GM19099 (cell line): Measurements from ENCODE around the gene CYCS.

Source experiments
- POLR2A ChIP-seq: IDR thresholded peaks from 3 replicates; pipeline ENCODE4 v1.6.1; 2011; ENCODE audit warnings: low read depth; ENCODE audit not compliant: insufficient read length; ENCODE audit errors: extremely low read depth

The CYCS gene

DNA sequence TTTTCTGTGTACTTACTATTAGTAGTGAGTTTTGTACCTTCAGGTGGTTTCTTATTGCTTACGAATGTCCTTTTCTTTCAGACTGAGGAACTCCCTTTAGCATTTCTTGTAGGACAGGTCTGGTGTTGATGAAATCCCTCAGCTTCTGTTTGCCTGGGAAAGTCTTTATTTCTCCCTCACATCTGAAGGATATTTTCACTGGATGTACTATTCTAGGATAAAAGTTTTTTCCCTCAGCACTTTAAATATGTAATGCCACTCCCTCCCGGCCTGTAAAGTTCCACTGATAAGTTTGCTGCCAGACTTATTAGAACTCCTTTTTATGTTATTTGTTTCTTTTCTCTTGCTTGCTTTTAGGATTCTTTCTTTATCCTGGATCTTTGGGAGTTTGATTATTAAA, 1.7 kb upstream of the CYCS start:
- TF ChIP-seq POLR2A = no peak

DNA sequence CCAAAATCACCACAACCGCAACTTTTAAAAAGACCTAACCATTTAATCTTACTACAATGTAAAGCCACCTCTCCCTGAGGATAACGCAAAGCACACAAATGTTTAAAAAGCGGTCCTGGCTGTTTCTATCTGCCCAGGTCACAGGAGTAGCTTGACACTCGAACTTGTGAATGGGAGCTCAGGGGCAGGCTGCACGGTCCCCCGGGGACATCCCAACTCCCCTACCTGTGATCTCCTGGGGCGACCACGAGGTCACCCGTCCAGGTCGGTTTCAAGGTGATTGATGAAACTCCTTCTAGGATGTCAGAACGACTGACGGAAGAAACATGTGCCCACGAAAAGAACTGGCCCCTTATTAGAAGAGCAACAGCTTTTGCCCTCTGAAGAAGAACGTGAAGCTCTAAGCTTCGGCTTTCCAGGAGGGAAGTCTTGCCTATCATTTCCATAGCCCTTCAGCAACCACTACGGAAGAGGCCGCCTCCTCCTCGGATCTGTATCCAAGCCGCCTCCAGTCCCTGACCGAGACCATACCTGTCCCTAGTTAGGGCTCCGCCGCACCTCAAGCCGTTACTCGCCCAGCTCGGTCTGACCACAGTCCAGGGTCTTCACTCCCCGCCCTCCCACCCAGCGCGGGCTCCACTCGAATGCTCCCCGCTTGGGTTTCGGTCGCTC, 459 bp downstream of the CYCS start:
- TF ChIP-seq POLR2A = no peak

DNA sequence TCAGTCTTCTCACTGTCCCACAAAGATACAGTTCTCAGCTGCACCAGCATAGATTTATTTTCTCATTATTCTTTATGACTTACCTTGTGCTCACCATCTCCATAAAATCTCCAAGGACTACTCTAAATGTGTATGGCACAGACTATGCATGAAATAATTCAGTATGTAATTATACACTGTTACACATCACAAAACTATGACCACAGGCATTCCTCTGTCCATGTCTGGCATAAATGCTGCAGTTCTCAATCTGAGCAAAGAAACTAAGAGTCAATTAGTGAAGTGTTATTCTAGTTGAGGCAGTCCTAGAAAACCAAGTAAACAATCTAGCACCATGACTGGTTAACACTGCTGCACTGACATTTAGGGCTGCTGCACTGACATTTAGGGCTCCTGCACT, 2.7 kb downstream of the CYCS start:
- TF ChIP-seq POLR2A = no peak

DNA sequence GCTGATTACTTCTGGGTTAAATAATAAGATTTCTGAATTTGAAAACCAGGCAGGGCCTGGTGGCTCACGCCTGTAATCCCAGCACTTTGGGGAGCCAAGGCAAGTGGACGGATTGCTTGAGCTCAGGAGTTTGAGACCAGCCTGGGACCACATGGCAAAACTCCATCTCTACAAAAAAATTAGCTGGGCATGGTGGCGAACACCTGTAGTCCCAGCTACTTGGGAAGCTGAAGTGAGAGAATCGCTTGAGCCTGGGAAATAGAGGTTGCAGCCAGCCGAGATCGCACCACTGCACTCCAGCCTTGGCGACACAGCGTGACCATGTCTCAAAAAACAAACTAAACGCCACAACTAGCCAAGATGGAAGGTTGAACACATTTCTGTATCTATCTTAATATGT, 3.5 kb downstream of the CYCS start:
- no peak for TF ChIP-seq POLR2A

DNA sequence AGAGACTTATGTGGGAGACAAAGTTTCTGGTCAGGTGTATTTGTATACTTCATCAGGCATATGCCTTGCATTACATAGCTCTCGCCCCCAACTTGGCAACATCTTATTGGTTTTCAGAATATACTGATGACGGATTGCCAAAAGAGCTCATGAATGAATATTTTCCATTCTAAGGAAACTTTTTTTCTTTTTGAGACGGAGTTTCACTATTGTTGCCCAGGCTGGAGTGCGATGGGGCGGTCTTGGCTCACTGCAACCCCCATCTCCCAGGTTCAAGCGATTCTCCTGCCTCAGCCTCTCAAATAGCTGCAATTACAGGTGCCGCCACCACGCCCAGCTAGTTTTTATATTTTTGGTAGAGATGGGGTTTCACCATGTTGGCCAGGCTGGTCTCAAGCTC, 6.0 kb downstream of the CYCS start:
- TF ChIP-seq POLR2A = no peak

DNA sequence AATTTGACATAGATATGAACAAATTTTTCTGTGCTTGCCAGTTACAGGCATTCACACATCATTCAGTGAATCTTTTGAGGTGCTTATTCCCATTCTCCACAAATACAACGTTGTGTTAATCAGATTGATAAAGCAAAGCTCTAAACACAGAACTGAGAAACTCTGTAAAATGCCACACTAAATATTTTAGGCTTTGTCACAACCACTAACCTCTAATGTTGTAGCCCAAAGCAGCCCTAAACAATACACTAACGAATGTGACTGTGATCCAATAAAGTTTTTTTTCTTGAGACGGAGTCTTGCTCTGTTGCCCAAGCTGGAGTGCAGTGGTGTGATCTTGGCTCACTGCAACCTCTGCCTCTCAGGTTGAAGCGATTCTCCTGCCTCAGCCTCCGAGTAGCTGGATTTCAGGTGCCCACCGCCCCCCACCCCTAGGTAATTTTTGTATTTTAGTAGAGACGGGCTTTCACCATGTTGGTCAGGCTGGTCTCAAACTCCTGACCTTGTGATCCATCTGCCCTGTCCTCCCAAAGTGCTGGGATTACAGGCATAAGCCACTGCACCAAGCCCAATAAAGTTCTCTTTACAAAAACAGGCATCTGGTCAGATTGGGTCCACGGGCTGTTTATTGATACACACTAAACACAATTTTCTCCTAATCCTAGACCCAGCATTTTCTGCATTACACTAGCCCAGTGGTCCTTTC, 6.9 kb downstream of the CYCS start:
- TF ChIP-seq POLR2A = peak; percentile 7

DNA sequence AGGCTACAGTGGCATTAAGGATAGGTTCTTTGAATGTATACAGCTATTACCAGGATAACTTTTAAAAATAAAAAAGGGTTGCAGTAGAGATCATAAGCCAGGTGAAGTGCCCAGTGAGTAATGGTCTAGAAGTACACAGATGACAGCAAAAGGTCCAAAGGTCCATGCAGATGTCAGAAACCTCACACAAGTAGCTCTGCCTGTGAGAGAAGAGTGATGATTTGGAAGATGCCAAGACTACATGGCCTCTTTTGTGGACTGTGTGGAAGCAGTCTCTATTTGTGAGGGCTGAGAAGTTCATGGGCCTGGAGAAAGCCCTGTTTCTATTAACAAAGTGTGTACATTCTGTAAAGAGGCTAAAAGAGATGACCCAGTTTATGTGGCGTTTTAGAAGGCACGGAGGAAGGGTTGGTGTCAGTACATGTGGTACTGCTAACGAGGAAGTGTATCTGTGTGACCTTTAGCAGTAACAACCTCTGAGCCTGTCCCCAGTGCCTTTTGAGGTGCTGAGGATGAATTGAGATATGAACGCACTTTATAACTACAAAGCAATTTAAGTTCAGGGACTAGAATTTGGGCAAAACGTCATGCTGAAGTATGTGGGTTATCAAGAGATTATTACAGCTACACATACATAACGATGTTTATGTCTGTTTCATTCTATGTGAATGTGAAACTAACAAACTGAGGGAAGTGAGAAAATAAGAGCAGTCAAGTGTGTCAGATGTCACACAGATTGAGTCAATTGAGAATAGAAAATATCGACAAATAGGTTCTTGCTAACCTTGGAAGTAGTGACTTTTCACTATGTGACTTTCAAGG, 7.6 kb downstream of the CYCS start:
- no peak for TF ChIP-seq POLR2A

DNA sequence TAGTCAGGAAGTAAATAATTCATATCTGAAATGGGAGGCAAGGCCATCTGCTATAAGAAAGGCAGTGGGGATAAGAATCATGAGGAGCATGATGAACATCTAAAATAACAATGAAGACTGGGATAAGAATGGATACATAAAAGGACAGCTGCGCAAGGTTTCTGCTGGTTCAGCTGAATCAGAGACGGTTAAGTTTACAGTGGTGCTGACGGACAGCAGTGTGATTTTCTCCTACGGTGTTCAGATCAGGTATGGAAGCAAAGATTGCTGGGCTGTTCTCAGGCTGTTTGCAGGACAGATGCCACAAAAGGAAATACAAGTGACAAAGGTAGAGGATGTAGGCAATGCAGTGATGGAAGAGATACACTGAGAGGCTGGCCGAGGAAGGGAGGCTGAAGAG, 8.4 kb downstream of the CYCS start:
- TF ChIP-seq POLR2A = no peak

DNA sequence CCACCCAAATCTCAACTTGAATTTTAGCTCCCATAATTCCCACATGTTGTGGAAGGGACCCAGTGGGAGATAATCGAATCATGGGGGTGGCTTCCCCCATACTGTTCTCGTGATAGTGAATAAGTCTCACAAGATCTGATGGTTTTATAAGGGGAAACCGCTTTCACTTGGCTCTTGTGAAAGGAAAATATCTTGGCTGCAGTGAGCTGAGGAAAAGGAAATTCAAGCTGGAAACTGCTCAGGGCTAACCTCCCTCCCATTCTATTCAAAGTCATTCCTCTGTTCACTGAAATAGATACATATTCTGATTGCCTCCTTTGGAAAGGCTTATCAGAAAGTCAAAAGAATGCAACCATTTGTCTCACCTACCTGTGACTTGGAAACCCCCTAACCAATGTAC, 15.8 kb downstream of the CYCS start:
- no peak for TF ChIP-seq POLR2A

DNA sequence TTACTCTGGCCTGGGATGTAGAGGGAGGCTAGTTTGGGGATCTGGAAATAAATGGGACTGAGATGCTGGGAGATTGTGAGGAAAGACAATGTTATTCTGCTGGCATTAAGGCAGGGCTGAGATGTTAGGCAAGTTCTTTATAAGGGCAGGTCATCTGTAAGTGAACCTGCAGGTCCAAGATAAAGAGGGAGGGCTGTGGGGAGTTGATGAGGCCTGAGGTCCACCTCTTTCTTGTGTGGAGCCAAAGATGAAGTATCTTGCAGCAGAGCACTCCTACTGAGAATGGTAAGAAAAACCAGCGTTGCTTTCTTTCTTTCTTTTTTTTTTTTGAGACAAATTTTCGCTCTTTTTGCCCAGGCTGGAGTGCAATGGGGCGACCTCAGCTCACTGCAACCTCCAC, 19.1 kb downstream of the CYCS start:
- no peak for TF ChIP-seq POLR2A

DNA sequence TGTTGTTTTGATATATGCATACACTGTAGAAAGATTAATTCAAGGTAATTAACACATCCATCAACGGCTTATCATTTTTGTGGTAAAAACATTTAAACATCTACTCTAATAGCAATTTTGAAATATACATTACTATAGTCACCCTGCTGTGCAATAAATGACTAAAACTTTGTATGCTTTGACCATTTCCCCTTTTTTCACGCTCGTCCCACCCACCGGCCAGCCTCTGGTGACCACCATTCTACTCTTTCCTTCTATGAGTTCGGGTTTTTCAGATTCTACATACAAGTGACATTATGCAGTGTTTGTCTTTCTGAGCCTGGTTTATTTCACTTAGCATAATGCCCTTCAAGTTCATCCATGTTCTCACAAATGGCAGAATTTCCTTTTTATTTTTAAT, 21.3 kb downstream of the CYCS start:
- TF ChIP-seq POLR2A = no peak

DNA sequence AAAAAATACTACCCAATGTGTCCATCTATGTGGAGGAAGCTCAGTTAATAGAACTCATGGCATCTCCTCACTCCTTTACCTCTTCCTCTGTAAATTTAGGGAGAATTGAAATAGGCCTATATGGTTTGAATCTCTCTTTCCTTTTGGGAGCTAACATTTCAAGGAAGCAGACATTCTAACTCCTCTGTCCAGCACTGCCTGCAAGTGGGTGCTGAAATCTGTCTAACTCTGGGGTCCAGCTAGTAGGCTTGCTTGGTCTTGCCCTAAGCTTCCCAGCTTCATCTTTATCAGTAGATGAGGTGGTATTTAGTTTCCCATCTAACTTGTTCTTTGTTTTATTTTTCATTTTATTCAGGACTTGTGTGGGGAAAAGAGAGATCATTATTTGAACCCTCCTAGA, 23.2 kb downstream of the CYCS start:
- no peak for TF ChIP-seq POLR2A

DNA sequence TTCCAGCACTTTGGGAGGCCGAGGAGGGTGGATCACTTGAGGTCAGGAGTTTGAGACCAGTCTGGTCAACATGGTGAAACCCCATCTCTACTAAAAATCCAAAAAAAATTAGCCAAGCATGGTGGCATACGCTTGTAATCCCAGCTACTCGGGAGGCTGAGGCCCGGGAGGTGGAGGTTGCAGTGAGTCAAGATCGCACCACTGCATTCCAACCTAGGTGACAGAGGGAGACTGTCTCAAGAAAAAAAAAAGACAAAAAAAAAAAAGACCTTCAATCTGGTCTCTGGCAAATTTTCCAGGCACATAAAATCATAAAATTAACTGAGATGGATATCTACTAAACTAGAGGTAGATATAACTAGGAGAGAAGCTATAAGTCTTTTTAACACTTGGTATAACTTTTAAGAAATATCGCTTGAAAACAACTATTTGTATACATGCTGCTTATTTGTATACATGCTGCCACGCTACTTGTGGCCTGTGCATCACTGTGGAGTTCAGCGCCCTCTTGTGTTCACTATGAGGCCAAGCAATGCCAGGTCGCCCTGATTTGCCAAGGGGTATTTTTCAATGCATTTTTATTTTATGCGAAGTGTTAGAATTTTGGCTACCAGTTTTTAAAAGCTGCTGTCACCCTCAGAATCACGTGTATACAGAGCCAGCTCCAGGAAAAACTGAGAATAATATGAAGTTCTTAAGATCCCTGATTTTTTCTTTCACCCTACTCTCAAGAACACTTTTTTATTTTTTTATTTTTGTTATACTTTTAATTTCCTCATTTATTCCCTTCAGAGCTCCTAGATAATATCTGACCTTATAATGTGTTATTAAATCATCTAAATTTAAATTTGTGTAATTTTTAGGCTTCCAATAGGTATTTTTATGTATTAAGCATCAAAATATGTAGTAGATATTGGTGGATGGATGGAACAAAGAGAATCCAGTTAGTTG, 26.7 kb downstream of the CYCS start:
- TF ChIP-seq POLR2A = no peak

DNA sequence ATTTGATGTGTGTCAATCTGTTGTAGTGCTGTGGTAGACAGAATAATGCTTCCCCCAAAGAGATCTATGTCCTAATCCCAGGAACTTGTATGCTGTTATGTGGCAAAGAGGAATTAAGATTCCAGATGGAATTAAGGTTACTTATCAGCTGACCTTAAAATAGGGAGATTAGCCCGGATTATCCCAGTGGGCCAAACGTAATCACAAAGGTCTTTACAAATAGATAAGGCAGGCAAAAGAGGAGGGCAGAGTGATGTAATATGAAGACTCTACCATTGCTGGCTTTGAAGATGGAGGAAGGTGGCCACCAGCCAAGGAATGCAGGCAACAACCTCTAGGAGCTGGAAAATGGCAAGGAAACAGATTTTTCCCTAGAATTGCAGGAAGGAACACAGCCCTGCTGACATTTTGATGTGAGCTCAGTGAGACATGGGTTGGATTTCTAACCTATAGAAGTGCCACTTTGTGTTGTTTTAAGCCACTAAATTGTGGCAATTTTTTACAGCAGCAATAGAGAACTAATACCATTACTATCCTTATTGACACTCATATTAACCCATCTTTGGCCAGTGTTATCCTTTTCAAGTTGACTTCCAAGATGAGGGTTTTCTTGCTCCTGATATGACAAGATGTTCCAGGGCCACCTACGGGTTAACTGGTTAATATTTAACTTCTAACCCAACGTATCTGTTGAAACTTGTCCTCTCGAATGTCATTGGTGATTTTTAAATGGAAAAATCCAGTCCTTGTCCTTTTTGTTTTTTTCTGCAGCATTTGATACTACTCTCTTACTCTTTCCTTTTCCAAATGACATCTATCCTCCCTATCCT, 29.3 kb downstream of the CYCS start:
- no peak for TF ChIP-seq POLR2A
